ENCODE results near the gene MAST3. TPM values are rescaled to one million over a fixed set of nuclear protein-coding genes. Genes with fewer than 3 reads are reported as not detected.

The MAST3 gene
- total and polyA plus RNA-seq, 2 donors (not counting 3 experiments of a cell fraction or from before 2014, with no cell fraction given) = 1.5 to 2.7 TPM

DNA sequence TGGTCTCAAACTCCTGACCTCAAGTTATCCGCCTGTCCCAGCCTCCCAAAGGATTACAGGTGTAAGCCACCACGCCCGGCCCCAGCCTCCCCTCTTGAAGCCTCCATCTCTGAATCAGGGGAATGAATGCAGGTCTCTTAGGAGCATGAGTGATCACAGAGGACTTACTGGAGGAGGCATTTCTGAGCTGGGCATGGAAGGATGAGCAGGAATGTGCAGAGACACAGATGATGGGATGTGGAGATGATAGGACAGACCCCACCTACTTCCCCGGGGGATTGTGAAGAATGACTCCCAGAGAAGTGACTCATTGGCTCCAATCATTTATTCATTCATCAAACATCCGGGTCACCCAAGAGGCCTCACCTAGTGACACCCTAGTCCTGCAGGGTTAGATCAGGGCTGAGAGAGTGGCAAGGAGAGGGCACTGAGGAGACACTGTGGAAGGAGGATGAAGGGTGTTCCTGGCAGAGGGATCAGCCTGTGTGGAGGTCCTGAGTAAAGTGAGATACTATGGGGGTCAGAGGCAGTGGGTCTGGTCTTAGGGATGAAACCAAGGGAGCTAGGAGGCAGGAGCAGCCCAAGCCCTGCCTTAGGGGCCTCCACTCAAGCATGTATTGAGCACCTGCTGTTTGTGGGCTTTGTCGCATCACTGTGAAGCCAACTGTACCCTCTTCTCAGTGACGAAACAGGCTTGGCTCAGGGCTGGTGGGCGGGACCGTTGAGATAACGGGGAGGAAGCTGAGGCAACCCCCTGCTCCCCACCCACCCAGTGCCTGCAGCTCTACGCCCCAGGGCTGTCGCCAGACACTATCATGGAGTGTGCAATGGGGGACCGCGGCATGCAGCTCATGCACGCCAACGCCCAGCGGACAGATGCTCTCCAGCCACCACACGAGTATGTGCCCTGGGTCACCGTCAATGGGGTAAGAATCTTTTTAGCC is 79.1 kb downstream of the MAST3 start:
- dilution Hi-C loops (cut with MboI; ENCODE audit: extremely low pct_ligation_motif_present, low sequenced_read_pairs) (no loop called here), intact Hi-C loops (cut with micrococcal nuclease) (no loop called here)
- no peaks in the 10 kb centered on the region for H3K9me3 ChIP-seq (replicated peaks; ENCODE audit: control insufficient read depth, insufficient read depth, low read length)
- ChIA-PET CTCF (interaction anchor here (1.4 to 2.3 kb wide), 5 partner anchors 8 to 103 kb away, joined by 3 to 11 read pairs (median 4); no protein-coding TSS in a partner anchor), POLR2A (no interaction called here)
- DNase-seq (ENCODE audit: low read depth, low spot score) (no peak), FAIRE-seq (no peak)
- H2AFZ ChIP-seq (ENCODE audit: low read depth, low read length) = no peak overlapping the region
- no TSS peak for BruUV-seq (replicated peaks)
- TF ChIP-seq, protein P1, sequence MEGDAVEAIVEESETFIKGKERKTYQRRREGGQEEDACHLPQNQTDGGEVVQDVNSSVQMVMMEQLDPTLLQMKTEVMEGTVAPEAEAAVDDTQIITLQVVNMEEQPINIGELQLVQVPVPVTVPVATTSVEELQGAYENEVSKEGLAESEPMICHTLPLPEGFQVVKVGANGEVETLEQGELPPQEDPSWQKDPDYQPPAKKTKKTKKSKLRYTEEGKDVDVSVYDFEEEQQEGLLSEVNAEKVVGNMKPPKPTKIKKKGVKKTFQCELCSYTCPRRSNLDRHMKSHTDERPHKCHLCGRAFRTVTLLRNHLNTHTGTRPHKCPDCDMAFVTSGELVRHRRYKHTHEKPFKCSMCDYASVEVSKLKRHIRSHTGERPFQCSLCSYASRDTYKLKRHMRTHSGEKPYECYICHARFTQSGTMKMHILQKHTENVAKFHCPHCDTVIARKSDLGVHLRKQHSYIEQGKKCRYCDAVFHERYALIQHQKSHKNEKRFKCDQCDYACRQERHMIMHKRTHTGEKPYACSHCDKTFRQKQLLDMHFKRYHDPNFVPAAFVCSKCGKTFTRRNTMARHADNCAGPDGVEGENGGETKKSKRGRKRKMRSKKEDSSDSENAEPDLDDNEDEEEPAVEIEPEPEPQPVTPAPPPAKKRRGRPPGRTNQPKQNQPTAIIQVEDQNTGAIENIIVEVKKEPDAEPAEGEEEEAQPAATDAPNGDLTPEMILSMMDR (IDR thresholded peaks at IDR 0.05; ENCODE audit: extremely low read depth in 1 of 2, insufficient read depth in 1 of 2, low read depth in 1 of 2, low read length in 2 of 2) = no peak
- TF ChIP-seq POLR2AphosphoS5 (IDR thresholded peaks at IDR 0.05; ENCODE audit: insufficient read depth, low read depth, low read length) = no peak
- TF ChIP-seq, protein P2, sequence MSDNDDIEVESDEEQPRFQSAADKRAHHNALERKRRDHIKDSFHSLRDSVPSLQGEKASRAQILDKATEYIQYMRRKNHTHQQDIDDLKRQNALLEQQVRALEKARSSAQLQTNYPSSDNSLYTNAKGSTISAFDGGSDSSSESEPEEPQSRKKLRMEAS (IDR thresholded peaks at IDR 0.05; ENCODE audit: insufficient read depth, insufficient read length) = no peak
- H3K27ac ChIP-seq (ENCODE audit: insufficient read depth, low read depth, low read length) = no peak overlapping the region
- H3K4me2 ChIP-seq (ENCODE audit: insufficient read depth, low read length) = no peak overlapping the region
- H3K36me3 ChIP-seq (ENCODE audit: control insufficient read depth in 2 of 2, extremely low read depth in 1 of 2, insufficient read depth in 2 of 2, low read length in 2 of 2) = no peaks in the 10 kb centered on the region
- no peak overlapping the region for H3K9ac ChIP-seq (replicated peaks; ENCODE audit: extremely low read depth, insufficient read depth, low read length)
- no peaks in the 10 kb centered on the region for H3K9me1 ChIP-seq (replicated peaks; ENCODE audit: control insufficient read depth, extremely low read depth, insufficient read depth, low read length)
- H3K4me3 ChIP-seq (replicated peaks in 1 of 3; ENCODE audit: insufficient read depth in 1 of 3, low read depth in 1 of 3, low read length in 3 of 3) = no peak overlapping the region
- peaks cover 0 to 2% of the 10 kb centered on the region in 2 experiments for H3K27me3 ChIP-seq (ENCODE audit: control insufficient read depth in 2 of 2, insufficient read depth in 2 of 2, low read length in 2 of 2)
- H3K4me1 ChIP-seq (ENCODE audit: control insufficient read depth, extremely low read depth, insufficient read depth, low read length) = peaks cover 3% of the 10 kb centered on the region
- no peaks in the 10 kb centered on the region for H3K79me2 ChIP-seq (ENCODE audit: control insufficient read depth, insufficient read depth, low read length)
- H4K20me1 ChIP-seq (replicated peaks; ENCODE audit: control insufficient read depth, extremely low read depth, insufficient read depth, low read length) = no peaks in the 10 kb centered on the region

Measured in endothelial cell of umbilical vein (primary cell).